ENCODE results near the gene SYVN1.
A peak's percentile ranks its signal among the peaks of the same experiment; 100 is the strongest.

Gene SYVN1

GRCh38 chr11:65111744-65112545 lies 22.4 kb downstream of the SYVN1 start, which contains the start of gene TM7SF2 (continued):
- TF ChIP-seq ZFP3 (tag by site-specific recombination; IDR thresholded peaks at IDR 0.05; ENCODE audit: low read depth) = no peak
- TF ChIP-seq, protein P1, sequence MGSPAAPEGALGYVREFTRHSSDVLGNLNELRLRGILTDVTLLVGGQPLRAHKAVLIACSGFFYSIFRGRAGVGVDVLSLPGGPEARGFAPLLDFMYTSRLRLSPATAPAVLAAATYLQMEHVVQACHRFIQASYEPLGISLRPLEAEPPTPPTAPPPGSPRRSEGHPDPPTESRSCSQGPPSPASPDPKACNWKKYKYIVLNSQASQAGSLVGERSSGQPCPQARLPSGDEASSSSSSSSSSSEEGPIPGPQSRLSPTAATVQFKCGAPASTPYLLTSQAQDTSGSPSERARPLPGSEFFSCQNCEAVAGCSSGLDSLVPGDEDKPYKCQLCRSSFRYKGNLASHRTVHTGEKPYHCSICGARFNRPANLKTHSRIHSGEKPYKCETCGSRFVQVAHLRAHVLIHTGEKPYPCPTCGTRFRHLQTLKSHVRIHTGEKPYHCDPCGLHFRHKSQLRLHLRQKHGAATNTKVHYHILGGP (tag by site-specific recombination; IDR thresholded peaks at IDR 0.05) = no peak
- TF ChIP-seq SCRT2 (tag by site-specific recombination; IDR thresholded peaks at IDR 0.05) = no peak
- no peak; the same call in 1 of the 2 replicates for TF ChIP-seq EGR2 (tag by site-specific recombination; IDR thresholded peaks at IDR 0.05; ENCODE audit: low read depth)

- peak; percentile 77; the same call in 1 of the 2 replicates for TF ChIP-seq BCL11B (tag by site-specific recombination; IDR thresholded peaks at IDR 0.05; ENCODE audit: low read depth)
- TF ChIP-seq, protein P2, sequence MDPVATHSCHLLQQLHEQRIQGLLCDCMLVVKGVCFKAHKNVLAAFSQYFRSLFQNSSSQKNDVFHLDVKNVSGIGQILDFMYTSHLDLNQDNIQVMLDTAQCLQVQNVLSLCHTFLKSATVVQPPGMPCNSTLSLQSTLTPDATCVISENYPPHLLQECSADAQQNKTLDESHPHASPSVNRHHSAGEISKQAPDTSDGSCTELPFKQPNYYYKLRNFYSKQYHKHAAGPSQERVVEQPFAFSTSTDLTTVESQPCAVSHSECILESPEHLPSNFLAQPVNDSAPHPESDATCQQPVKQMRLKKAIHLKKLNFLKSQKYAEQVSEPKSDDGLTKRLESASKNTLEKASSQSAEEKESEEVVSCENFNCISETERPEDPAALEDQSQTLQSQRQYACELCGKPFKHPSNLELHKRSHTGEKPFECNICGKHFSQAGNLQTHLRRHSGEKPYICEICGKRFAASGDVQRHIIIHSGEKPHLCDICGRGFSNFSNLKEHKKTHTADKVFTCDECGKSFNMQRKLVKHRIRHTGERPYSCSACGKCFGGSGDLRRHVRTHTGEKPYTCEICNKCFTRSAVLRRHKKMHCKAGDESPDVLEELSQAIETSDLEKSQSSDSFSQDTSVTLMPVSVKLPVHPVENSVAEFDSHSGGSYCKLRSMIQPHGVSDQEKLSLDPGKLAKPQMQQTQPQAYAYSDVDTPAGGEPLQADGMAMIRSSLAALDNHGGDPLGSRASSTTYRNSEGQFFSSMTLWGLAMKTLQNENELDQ (tag by site-specific recombination; IDR thresholded peaks at IDR 0.05; ENCODE audit: low read depth) = no peak
- TF ChIP-seq ZNF335 (tag by site-specific recombination; conservative IDR thresholded peaks at IDR 0.05) = peak; percentile 81
- no peak for TF ChIP-seq ZNF416 (tag by site-specific recombination; IDR thresholded peaks at IDR 0.05)
- peaks cover 0 to 53% of the 10 kb centered on the region in 2 experiments; a peak in 1 of 3 replicates for H3K36me3 ChIP-seq (ENCODE audit: control insufficient read depth in 2 of 2, insufficient read depth in 1 of 2, low read length in 2 of 2)
- no peak overlapping the region for H3K4me3 ChIP-seq (ENCODE audit: low read depth, low read length)
- H3K27ac ChIP-seq (ENCODE audit: extremely low read depth, low read depth, low read length) = no peak overlapping the region
- no peaks in the 10 kb centered on the region for H3K9me3 ChIP-seq (ENCODE audit: control insufficient read depth, insufficient read depth, low read depth, low read length)
- ChIA-PET POLR2A (interaction anchor here (0.6 to 5.0 kb wide), 22 partner anchors 8 to 808 kb away, joined by 3 to 57 read pairs (median 4); partner anchors contain the start of genes ARL2, CAPN1, CDCA5 and FAU), CTCF (interaction anchor here (0.6 to 4.8 kb wide), 21 partner anchors 7 to 332 kb away, joined by 3 to 110 read pairs (median 4); partner anchors contain the start of genes ARL2, CDC42EP2, FAU and MRPL49)
- peaks cover 6% of the 10 kb centered on the region for H3K4me1 ChIP-seq (ENCODE audit: control insufficient read depth, insufficient read depth, low read length)
Measured at GRCh38 chr11:65111159-65111743, 23.1 kb downstream of the SYVN1 start.

DNA sequence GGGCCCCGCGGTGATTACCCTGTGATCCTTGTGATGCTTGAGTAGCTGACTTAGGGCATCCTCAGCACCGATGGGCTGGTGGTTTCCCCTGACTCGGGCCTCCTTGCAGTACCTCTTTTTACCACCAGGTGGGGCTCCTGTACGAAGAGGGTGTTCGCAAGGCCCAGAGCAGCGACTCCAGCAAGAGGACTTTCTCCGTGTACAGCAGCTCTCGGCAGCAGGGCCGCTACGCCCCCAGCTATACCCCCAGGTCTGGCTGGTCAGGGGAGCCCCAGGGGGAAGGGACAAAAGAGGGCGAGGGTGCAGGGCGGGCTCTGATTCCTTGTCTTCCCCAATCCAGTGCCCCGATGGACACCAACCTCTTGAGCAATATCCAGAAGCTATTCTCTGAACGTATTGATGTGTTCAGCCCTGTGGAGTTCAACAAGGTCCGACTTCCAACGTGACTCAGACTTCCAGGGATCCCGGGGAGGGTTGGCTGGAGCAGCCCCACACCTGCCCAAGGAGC lies 23.9 kb downstream of the SYVN1 start:
- Histone ChIP-seq H3K36me3 (ENCODE audit: control insufficient read depth in 2 of 2, insufficient read depth in 1 of 2, low read length in 2 of 2) (peaks cover 0 to 50% of the 10 kb centered on the region in 2 experiments; a peak in 1 of 3 replicates), H3K27ac (ENCODE audit: extremely low read depth, low read depth, low read length) (no peak overlapping the region), H3K4me3 (ENCODE audit: low read depth, low read length) (no peak overlapping the region), H3K9me3 (ENCODE audit: control insufficient read depth, insufficient read depth, low read depth, low read length) (no peaks in the 10 kb centered on the region), H3K4me1 (ENCODE audit: control insufficient read depth, insufficient read depth, low read length) (peaks cover 6% of the 10 kb centered on the region)
- POLR2A ChIA-PET = interaction anchor here (0.5 to 5.0 kb wide), 10 partner anchors 11 to 332 kb away, joined by 3 to 57 read pairs (median 6); partner anchors contain the start of genes ARL2, CDCA5, FAU and MRPL49
- CTCF ChIA-PET = interaction anchor here (0.5 to 4.8 kb wide), 21 partner anchors 8 to 483 kb away, joined by 3 to 110 read pairs (median 5); partner anchors contain the start of genes ARL2, FAU, MRPL49 and SAC3D1
- TF ChIP-seq, protein P3, sequence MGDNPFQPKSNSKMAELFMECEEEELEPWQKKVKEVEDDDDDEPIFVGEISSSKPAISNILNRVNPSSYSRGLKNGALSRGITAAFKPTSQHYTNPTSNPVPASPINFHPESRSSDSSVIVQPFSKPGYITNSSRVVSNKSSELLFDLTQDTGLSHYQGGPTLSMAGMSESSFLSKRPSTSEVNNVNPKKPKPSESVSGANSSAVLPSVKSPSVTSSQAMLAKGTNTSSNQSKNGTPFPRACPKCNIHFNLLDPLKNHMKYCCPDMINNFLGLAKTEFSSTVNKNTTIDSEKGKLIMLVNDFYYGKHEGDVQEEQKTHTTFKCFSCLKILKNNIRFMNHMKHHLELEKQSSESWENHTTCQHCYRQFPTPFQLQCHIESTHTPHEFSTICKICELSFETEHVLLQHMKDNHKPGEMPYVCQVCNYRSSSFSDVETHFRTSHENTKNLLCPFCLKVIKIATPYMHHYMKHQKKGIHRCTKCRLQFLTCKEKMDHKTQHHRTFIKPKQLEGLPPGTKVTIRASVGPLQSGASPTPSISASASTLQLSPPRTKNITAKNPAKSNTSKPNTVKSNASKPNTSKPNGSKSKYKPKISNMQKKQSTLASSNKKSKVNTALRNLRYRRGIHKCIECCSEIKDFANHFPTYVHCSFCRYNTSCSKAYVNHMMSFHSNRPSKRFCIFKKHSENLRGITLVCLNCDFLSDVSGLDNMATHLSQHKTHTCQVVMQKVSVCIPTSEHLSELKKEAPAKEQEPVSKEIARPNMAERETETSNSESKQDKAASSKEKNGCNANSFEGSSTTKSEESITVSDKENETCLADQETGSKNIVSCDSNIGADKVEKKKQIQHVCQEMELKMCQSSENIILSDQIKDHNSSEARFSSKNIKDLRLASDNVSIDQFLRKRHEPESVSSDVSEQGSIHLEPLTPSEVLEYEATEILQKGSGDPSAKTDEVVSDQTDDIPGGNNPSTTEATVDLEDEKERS (tag by site-specific recombination; IDR thresholded peaks at IDR 0.05) = no peak
- peak; percentile 79 for TF ChIP-seq ZBTB17 (tag by site-specific recombination; IDR thresholded peaks at IDR 0.05)
- TF ChIP-seq, protein P4, sequence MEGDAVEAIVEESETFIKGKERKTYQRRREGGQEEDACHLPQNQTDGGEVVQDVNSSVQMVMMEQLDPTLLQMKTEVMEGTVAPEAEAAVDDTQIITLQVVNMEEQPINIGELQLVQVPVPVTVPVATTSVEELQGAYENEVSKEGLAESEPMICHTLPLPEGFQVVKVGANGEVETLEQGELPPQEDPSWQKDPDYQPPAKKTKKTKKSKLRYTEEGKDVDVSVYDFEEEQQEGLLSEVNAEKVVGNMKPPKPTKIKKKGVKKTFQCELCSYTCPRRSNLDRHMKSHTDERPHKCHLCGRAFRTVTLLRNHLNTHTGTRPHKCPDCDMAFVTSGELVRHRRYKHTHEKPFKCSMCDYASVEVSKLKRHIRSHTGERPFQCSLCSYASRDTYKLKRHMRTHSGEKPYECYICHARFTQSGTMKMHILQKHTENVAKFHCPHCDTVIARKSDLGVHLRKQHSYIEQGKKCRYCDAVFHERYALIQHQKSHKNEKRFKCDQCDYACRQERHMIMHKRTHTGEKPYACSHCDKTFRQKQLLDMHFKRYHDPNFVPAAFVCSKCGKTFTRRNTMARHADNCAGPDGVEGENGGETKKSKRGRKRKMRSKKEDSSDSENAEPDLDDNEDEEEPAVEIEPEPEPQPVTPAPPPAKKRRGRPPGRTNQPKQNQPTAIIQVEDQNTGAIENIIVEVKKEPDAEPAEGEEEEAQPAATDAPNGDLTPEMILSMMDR (tag by site-specific recombination; IDR thresholded peaks at IDR 0.05) = peak; percentile 79
- no peak for TF ChIP-seq ZNF423 (tag by site-specific recombination; IDR thresholded peaks at IDR 0.05)
- peak; percentile 9; the same call in 1 of the 2 replicates for TF ChIP-seq ZNF654 (tag by site-specific recombination; IDR thresholded peaks at IDR 0.05; ENCODE audit: low read depth)
- 0 out of 2 replicates have a peak, but pooled peaks have one; percentile 35 for TF ChIP-seq ZSCAN30 (tag by site-specific recombination; IDR thresholded peaks at IDR 0.05)
- TF ChIP-seq GLIS2 (tag by site-specific recombination; IDR thresholded peaks at IDR 0.05) = peak; percentile 36; the same call in 1 of the 2 replicates
- peak; percentile 65 for TF ChIP-seq ZNF341 (tag by site-specific recombination; IDR thresholded peaks at IDR 0.05; ENCODE audit: low read depth)
- TF ChIP-seq HOXC10 (CRISPR knock-in tag; IDR thresholded peaks at IDR 0.05) = no peak

Data from HEK293 (cell line).